IMR-90 (cell line): Measurements from ENCODE around the gene GPA33. TPM values are rescaled to one million over a fixed set of nuclear protein-coding genes. Genes with fewer than 3 reads are reported as not detected.

ENCODE experiments used
- ATAC-seq: fragments of 200-7000 bp; cut with Tn5 transposase; 2 replicates; pipeline ENCODE4 v1.9.1; 2020; ENCODE audit warnings: low read depth, mild to moderate bottlenecking, moderate library complexity
- BruUV-seq: library from RNA; stranded (reverse); fragments of 400-500 nt; replicated peaks from 2 replicates; lab custom pipeline; 2021; lab: Mats Ljungman, UMichigan
- CTCF ChIA-PET: fragments of 300-600 bp; formaldehyde crosslinking; extraction: SDS; loops from one replicate; lab custom pipeline; 2021; ENCODE audit warnings: antibody characterized with exemption; lab: Yijun Ruan, JAX
- POLR2A ChIA-PET: fragments of 300-600 bp; sonication (Branson Sonifier 250); formaldehyde crosslinking; loops from one replicate; lab custom pipeline; 2022; ENCODE audit warnings: antibody characterized with exemption; ENCODE audit not compliant: unreplicated experiment; lab: Charles Lee
- DNase-seq: peaks from one replicate; pipeline ENCODE4 v3.0.0; 2013
- H2AFZ ChIP-seq: replicated peaks from 2 replicates; pipeline ENCODE3; 2013; ENCODE audit warnings: low read length, mild to moderate bottlenecking; ENCODE audit not compliant: poor library complexity
- H2AK5ac ChIP-seq: 2 replicates; pipeline ENCODE4 v1.6.1; 2013; ENCODE audit warnings: low read depth, low read length, inconsistent platforms
- H2AK9ac ChIP-seq: replicated peaks from 2 replicates; pipeline ENCODE3; 2013; ENCODE audit warnings: mild to moderate bottlenecking, low read depth, low read length, moderate library complexity; ENCODE audit not compliant: poor library complexity
- H2BK120ac ChIP-seq: 2 replicates; pipeline ENCODE4 v1.6.1; 2013; ENCODE audit warnings: low read depth, low read length, inconsistent platforms
- H2BK15ac ChIP-seq: 3 replicates; pipeline ENCODE4 v1.6.1; 2013; ENCODE audit warnings: low read depth, low read length, inconsistent platforms
- H2BK20ac ChIP-seq: 2 replicates; pipeline ENCODE4 v1.6.1; 2013; ENCODE audit warnings: low read depth, mild to moderate bottlenecking, inconsistent platforms, low read length, moderate library complexity
- H2BK5ac ChIP-seq: 2 replicates; pipeline ENCODE4 v1.6.1; 2013; ENCODE audit warnings: mild to moderate bottlenecking, low read depth, low read length, inconsistent platforms; ENCODE audit not compliant: poor library complexity, severe bottlenecking
- H3K14ac ChIP-seq: replicated peaks from 2 replicates; pipeline ENCODE4 v1.6.1; 2013; ENCODE audit warnings: low read depth, low read length, inconsistent platforms
- H3K18ac ChIP-seq: 2 replicates; pipeline ENCODE4 v1.6.1; 2013; ENCODE audit warnings: low read depth, low read length, control low read depth
- H3K23ac ChIP-seq: 2 replicates; pipeline ENCODE4 v1.6.1; 2013; ENCODE audit warnings: low read depth, low read length, inconsistent platforms
- H3K27ac ChIP-seq: 2 replicates; pipeline ENCODE4 v1.5.1; 2013; ENCODE audit warnings: mild to moderate bottlenecking, control low read depth, low read length; ENCODE audit not compliant: insufficient read depth
- H3K27me3 ChIP-seq: 2 replicates; pipeline ENCODE4 v1.6.1; 2013; ENCODE audit warnings: low read length; ENCODE audit not compliant: control insufficient read depth, insufficient read depth
- H3K36me3 ChIP-seq: 2 replicates; pipeline ENCODE4 v1.6.1; 2013; ENCODE audit warnings: low read length, mixed read lengths; ENCODE audit not compliant: control insufficient read depth, insufficient read depth
- H3K4ac ChIP-seq: 2 replicates; pipeline ENCODE4 v1.6.1; 2013; ENCODE audit warnings: low read depth, low read length, inconsistent platforms
- H3K4me1 ChIP-seq: 2 replicates; pipeline ENCODE4 v1.6.1; 2013; ENCODE audit warnings: low read length, mixed read lengths; ENCODE audit not compliant: control insufficient read depth, insufficient read depth
- H3K4me2 ChIP-seq: 2 replicates; pipeline ENCODE4 v1.6.1; 2013; ENCODE audit warnings: low read depth, mild to moderate bottlenecking, control low read depth, low read length, moderate library complexity
- H3K4me3 ChIP-seq: 2 replicates; pipeline ENCODE4 v1.5.1; 2013; ENCODE audit warnings: low read depth, mild to moderate bottlenecking, control low read depth, low read length, moderate library complexity; ENCODE audit not compliant: insufficient read depth
- H3K56ac ChIP-seq: 2 replicates; pipeline ENCODE4 v1.6.1; 2013; ENCODE audit warnings: low read length, inconsistent platforms; ENCODE audit not compliant: insufficient read depth; ENCODE audit errors: extremely low read depth
- H3K79me1 ChIP-seq, 2 experiments: 2 replicates each; pipeline ENCODE4 v1.6.1; 2013; ENCODE audit warnings: low read length in 2 of 2, inconsistent platforms in 1 of 2, low read depth in 1 of 2
- H3K9ac ChIP-seq: 2 replicates; pipeline ENCODE4 v1.6.1; 2013; ENCODE audit warnings: low read depth, low read length, control low read depth
- H3K9me1 ChIP-seq: 2 replicates; pipeline ENCODE4 v1.6.1; 2013; ENCODE audit warnings: low read length, inconsistent platforms; ENCODE audit not compliant: insufficient read depth
- H3K9me3 ChIP-seq: 2 replicates; pipeline ENCODE4 v1.6.1; 2013; ENCODE audit warnings: low read length; ENCODE audit not compliant: control insufficient read depth, insufficient read depth
- H4K20me1 ChIP-seq: 2 replicates; pipeline ENCODE4 v1.6.1; 2013; ENCODE audit warnings: low read length, inconsistent platforms; ENCODE audit not compliant: insufficient read depth
- H4K5ac ChIP-seq: 2 replicates; pipeline ENCODE4 v1.6.1; 2013; ENCODE audit warnings: mild to moderate bottlenecking, low read depth, low read length, control low read depth
- H4K8ac ChIP-seq, 2 experiments: 2 replicates each; pipeline ENCODE4 v1.6.1; 2013; ENCODE audit warnings: low read depth in 2 of 2, low read length in 2 of 2, control low read depth in 1 of 2, inconsistent platforms in 1 of 2
- H4K91ac ChIP-seq: 2 replicates; pipeline ENCODE4 v1.6.1; 2013; ENCODE audit warnings: low read depth, low read length, inconsistent platforms; ENCODE audit not compliant: insufficient read depth
- BHLHE40 ChIP-seq: fragments of 150-350 bp; IDR thresholded peaks from 2 replicates; pipeline ENCODE4 v1.6.1; 2016; ENCODE audit warnings: mild to moderate bottlenecking, low read depth, low read length
- CEBPB ChIP-seq: IDR thresholded peaks from 2 replicates; pipeline ENCODE4 v1.6.1; 2012; ENCODE audit warnings: low read depth, low read length, improper control_type of control experiment
- CHD1 ChIP-seq: IDR thresholded peaks from 2 replicates; pipeline ENCODE4 v1.6.1; 2012; ENCODE audit warnings: low read depth, low read length, improper control_type of control experiment
- CTCF ChIP-seq: conservative IDR thresholded peaks from 2 replicates; pipeline ENCODE4 v1.5.1; 2012; ENCODE audit warnings: mild to moderate bottlenecking, low read depth, low read length, improper control_type of control experiment
- ELK1 ChIP-seq: fragments of 150-350 bp; IDR thresholded peaks from 2 replicates; pipeline ENCODE4 v1.6.1; 2016; ENCODE audit warnings: low read depth, mild to moderate bottlenecking, low read length, moderate library complexity, borderline replicate concordance
- FOS ChIP-seq: fragments of 150-350 bp; IDR thresholded peaks from 2 replicates; pipeline ENCODE4 v1.6.1; 2016; ENCODE audit warnings: low read depth, low read length
- MAFK ChIP-seq: IDR thresholded peaks from 2 replicates; pipeline ENCODE4 v1.6.1; 2012; ENCODE audit warnings: low read depth, low read length, improper control_type of control experiment
- MAZ ChIP-seq: IDR thresholded peaks from 2 replicates; pipeline ENCODE4 v1.6.1; 2012; ENCODE audit warnings: low read depth, mild to moderate bottlenecking, low read length, improper control_type of control experiment, moderate library complexity, borderline replicate concordance
- MXI1 ChIP-seq: IDR thresholded peaks from 2 replicates; pipeline ENCODE4 v1.6.1; 2012; ENCODE audit warnings: low read depth, mild to moderate bottlenecking, low read length, moderate library complexity, borderline replicate concordance
- NFE2L2 ChIP-seq: fragments of 150-350 bp; IDR thresholded peaks from 2 replicates; pipeline ENCODE4 v1.6.1; 2016; ENCODE audit warnings: low read depth, mild to moderate bottlenecking, low read length
- POLR2A ChIP-seq: IDR thresholded peaks from 2 replicates; pipeline ENCODE4 v1.6.1; 2012; ENCODE audit warnings: mild to moderate bottlenecking, low read depth, low read length
- RAD21 ChIP-seq: IDR thresholded peaks from 2 replicates; pipeline ENCODE4 v1.6.1; 2012; ENCODE audit warnings: low read length, improper control_type of control experiment
- RCOR1 ChIP-seq: IDR thresholded peaks from 2 replicates; pipeline ENCODE4 v1.6.1; 2012; ENCODE audit warnings: mild to moderate bottlenecking, low read length, improper control_type of control experiment; ENCODE audit not compliant: insufficient replicate concordance
- RFX5 ChIP-seq: IDR thresholded peaks from 2 replicates; pipeline ENCODE4 v1.8.0; 2012; ENCODE audit warnings: low read depth, mild to moderate bottlenecking, low read length, moderate library complexity
- SMC3 ChIP-seq: fragments of 150-350 bp; IDR thresholded peaks from 2 replicates; pipeline ENCODE4 v1.6.1; 2016; ENCODE audit warnings: low read depth, mild to moderate bottlenecking, antibody characterized with exemption, low read length, moderate library complexity
- USF2 ChIP-seq: fragments of 150-350 bp; IDR thresholded peaks from 2 replicates; pipeline ENCODE4 v1.6.1; 2017; ENCODE audit warnings: mild to moderate bottlenecking, antibody characterized with exemption, low read length, low read depth
- WGBS, 2 experiments: methylation state at CpG; one replicate each; pipeline versions ENCODE4 v1.1.5 to v1.1.7; 2013; ENCODE audit warnings: missing lambda C conversion rate in 2 of 2; ENCODE audit not compliant: insufficient read length in 1 of 2; ENCODE audit errors: extremely low coverage in 2 of 2; 5-methylcytosine and 5-hydroxymethylcytosine counted together
- dilution Hi-C: fragments of 300-500 bp; cut with HindIII; formaldehyde crosslinking; loops from one replicate; pipeline ENCODE4 v1.14.3; 2018; ENCODE audit warnings: low sequenced_read_pairs; ENCODE audit not compliant: unreplicated experiment
- in situ Hi-C: fragments of 300-500 bp; cut with MboI; formaldehyde crosslinking; loops from 3 replicates; pipeline ENCODE4 v1.14.3; 2019; ENCODE audit warnings: low sequenced_read_pairs, inconsistent platforms, mixed read lengths
- intact Hi-C: fragments of 100-400 bp; cut with micrococcal nuclease; formaldehyde crosslinking; loops from 2 replicates; pipeline ENCODE4 v1.10.0; 2022
- polyA plus RNA-seq, 3 experiments: library from polyadenylated mRNA; depleted of rRNA; stranded (reverse); fragments of >200 nt; gene quantifications; 2 replicates each; pipeline ENCODE4 v1.2.3, GENCODE V29; 2012; ENCODE audit warnings: low replicate concordance in 1 of 3
- total RNA-seq: library from RNA; depleted of rRNA; stranded (reverse); fragments of >200 nt; gene quantifications from 2 replicates; pipeline ENCODE4 v1.2.3, GENCODE V29; 2012

GPA33 gene
- total and polyA plus RNA-seq, 2 of the 4 experiments (the other 2 are of a cell fraction) = not detected

GRCh38 chr1:167130829-167131510, 40.8 kb upstream of the GPA33 start:
- Histone ChIP-seq H3K56ac (no peak overlapping the region), H4K5ac (no peak overlapping the region), H3K4me3 (no peak overlapping the region), H2AK9ac (no peak overlapping the region), H2AK5ac (no peak overlapping the region), H3K27ac (no peak overlapping the region), H3K4me2 (no peak overlapping the region), H3K9ac (no peak overlapping the region), H2BK20ac (no peak overlapping the region), H2AFZ (no peak overlapping the region), H3K18ac (no peak overlapping the region), H2BK15ac (no peak overlapping the region), H4K91ac (no peak overlapping the region), H3K14ac (no peak overlapping the region), H3K4ac (no peak overlapping the region), H3K4me1 (no peaks in the 10 kb centered on the region), H2BK120ac (no peak overlapping the region), H3K9me1 (no peaks in the 10 kb centered on the region), H4K8ac (no peak overlapping the region), H3K36me3 (no peaks in the 10 kb centered on the region), H3K23ac (no peak overlapping the region), H4K20me1 (no peaks in the 10 kb centered on the region), H3K27me3 (peaks cover 1% of the 10 kb centered on the region), H3K79me1 (no peaks in the 10 kb centered on the region), H2BK5ac (no peak overlapping the region), H3K9me3 (no peaks in the 10 kb centered on the region)
- in situ Hi-C loops = no loop called here
- CTCF ChIA-PET = no interaction called here
- no TSS peak for BruUV-seq
- no CpG with 5 or more reads among the region's 4 CpGs for WGBS, 2 experiments
- DNase-seq = no peak
- dilution Hi-C loops = no loop called here
- POLR2A ChIA-PET = no interaction called here
- ATAC-seq = no peak
- intact Hi-C loops = no loop called here
- TF ChIP-seq NFE2L2 (no peak), ELK1 (no peak), RCOR1 (no peak), CTCF (no peak), CHD1 (no peak), RFX5 (no peak), POLR2A (no peak), USF2 (no peak), MAFK (no peak), SMC3 (no peak), RAD21 (no peak), BHLHE40 (no peak), CEBPB (no peak), MXI1 (no peak), FOS (no peak), MAZ (no peak)
